Neural cell (in vitro differentiated cells): Measurements from ENCODE around the gene MIPOL1.

Experiments
- EZH2 ChIP-seq: fragments of 200-600, 300-800 bp; shearing (Covaris generic), sonication (generic); IDR thresholded peaks from 2 replicates; pipeline ENCODE4 v1.6.1; 2014; ENCODE audit warnings: antibody characterized with exemption, low read length, borderline replicate concordance, mild to moderate bottlenecking; ENCODE audit not compliant: insufficient read depth, poor library complexity, severe bottlenecking
- MXI1 ChIP-seq: fragments of 450-650 bp; conservative IDR thresholded peaks from 2 replicates; pipeline ENCODE4 v1.6.1; 2014; ENCODE audit warnings: antibody characterized with exemption, mild to moderate bottlenecking; ENCODE audit not compliant: poor library complexity, severe bottlenecking
- POLR2AphosphoS5 ChIP-seq: IDR thresholded peaks from 2 replicates; pipeline ENCODE4 v1.6.1; 2012
- RAD21 ChIP-seq: fragments of 450-650 bp; conservative IDR thresholded peaks from 2 replicates; pipeline ENCODE4 v1.6.1; 2014; ENCODE audit warnings: antibody characterized with exemption, mild to moderate bottlenecking, moderate library complexity
- REST ChIP-seq: IDR thresholded peaks from 2 replicates; pipeline ENCODE4 v1.6.1; 2012; ENCODE audit warnings: borderline replicate concordance
- TAF1 ChIP-seq: IDR thresholded peaks from 2 replicates; pipeline ENCODE4 v1.6.1; 2012; ENCODE audit warnings: low read depth
- TF ChIP-seq, protein P1 (sequence below): fragments of 450-650 bp; IDR thresholded peaks from 2 replicates; pipeline ENCODE4 v1.5.1; 2014; ENCODE audit warnings: antibody characterized with exemption, mild to moderate bottlenecking, moderate library complexity; ENCODE audit not compliant: poor library complexity, severe bottlenecking

GRCh38 chr14:37585101-37585511 is 387.4 kb downstream of the MIPOL1 start:
- TF ChIP-seq, protein P1, sequence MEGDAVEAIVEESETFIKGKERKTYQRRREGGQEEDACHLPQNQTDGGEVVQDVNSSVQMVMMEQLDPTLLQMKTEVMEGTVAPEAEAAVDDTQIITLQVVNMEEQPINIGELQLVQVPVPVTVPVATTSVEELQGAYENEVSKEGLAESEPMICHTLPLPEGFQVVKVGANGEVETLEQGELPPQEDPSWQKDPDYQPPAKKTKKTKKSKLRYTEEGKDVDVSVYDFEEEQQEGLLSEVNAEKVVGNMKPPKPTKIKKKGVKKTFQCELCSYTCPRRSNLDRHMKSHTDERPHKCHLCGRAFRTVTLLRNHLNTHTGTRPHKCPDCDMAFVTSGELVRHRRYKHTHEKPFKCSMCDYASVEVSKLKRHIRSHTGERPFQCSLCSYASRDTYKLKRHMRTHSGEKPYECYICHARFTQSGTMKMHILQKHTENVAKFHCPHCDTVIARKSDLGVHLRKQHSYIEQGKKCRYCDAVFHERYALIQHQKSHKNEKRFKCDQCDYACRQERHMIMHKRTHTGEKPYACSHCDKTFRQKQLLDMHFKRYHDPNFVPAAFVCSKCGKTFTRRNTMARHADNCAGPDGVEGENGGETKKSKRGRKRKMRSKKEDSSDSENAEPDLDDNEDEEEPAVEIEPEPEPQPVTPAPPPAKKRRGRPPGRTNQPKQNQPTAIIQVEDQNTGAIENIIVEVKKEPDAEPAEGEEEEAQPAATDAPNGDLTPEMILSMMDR = no peak
- TF ChIP-seq RAD21 (no peak), TAF1 (no peak), REST (no peak), POLR2AphosphoS5 (peak; percentile 24), MXI1 (no peak), EZH2 (no peak)
